T47D (cell line): ENCODE data around the gene NPTX2.

Experiments used
- DNase-seq, 2 experiments: peaks; one replicate each; pipeline versions ENCODE4 v3.0.0 to v3.0.0-alpha.2; 2011 to 2012; ENCODE audit warnings: low read depth in 1 of 2, low spot score in 1 of 2
- JUND ChIP-seq: IDR thresholded peaks from 2 replicates; pipeline ENCODE4 v1.6.1; 2012; ENCODE audit warnings: low read depth
- in situ Hi-C: cut with HindIII; loops from 2 replicates; pipeline ENCODE4 v1.10.0; 2016; ENCODE audit warnings: low sequenced_read_pairs, low pct_unique_long_range_greater_than_20kb

NPTX2 gene

DNA sequence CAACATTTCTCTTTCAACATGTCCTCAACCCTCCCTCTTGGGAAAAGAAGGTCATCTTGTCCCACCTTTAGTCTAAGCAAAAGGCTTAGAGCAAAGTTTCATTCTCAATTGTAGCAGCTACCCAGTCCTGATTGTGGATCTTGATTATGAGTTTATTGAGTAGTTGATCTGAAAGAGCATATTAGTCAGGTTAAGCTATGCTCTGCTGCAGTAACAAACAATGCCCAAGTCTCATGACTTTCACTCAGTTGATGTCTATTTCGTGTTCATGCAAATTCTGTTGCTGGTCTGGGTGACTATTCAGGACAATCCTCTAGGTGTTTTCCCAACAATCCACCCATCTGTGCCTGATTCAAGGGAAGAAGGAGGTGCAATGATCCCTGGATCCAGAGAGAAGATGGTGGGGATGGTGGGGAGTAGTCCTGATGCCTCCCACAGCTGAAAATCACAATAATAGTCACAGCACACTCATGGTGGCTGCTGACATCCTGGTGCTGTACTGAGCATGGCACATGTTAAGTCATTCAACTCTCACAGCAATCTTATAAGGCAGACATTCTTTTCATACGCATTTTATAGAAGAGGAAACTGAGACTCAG is 54.7 kb downstream of the NPTX2 start:
- DNase-seq, result no peak
- in situ Hi-C loops, result no loop called here
- no peak for TF ChIP-seq JUND

DNA sequence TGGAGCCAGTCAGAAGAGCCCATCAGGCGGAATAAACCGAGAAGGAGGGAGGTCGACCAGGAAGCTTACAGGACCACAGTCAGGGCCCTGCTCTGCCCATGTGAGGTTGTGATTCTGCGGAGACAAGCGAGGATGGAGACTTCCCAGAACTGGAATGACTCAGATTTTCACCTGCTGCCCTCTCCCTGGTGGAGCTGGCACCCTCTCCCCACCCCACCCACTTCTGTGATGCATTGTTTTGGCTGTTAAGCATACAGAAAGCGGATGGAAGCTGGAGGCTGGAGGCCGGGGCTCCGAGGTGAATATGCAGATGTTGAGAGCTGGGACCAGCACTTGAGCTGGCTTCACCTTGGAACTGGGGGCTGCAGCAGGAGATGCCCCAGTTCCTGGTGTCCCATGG is 57.4 kb downstream of the NPTX2 start:
- no peak for DNase-seq
- in situ Hi-C loops, result no loop called here
- TF ChIP-seq JUND, result no peak

- DNase-seq, result no peak
- TF ChIP-seq JUND, result no peak
- in situ Hi-C loops, result no loop called here
Measured at GRCh38 chr7:98674881-98675280, 57.8 kb downstream of the NPTX2 start.

DNA sequence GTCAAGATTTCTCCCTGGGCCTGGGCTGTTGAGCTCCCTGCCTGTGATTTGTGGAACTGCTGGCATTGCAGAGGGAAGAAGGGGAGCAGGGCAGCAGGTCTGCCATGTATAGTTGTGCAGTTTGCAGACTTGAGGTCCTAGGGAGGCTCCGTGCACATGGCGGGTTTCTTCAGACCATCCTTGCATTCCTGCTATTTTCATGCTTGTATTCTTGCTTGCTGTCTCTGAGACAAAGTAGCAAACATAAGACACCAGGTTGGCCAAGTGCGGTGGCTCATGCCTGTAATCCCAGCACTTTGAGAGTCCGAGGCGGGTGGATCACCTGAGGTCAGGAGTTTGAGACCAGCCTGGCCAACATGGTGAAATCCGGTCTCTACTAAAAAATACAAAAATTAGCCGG is 61.1 kb downstream of the NPTX2 start:
- no peak for TF ChIP-seq JUND
- in situ Hi-C loops, result no loop called here

More for the DNA sequence above, 61.1 kb downstream of the NPTX2 start:
- no peak for DNase-seq
